GM12864 (cell line): ENCODE data around the gene PDXDC1.
"Not testable (repeated sequence)": the region's sequence is repeated elsewhere in the genome, so short reads cannot be mapped to it uniquely, and the experiment has no call there.

Experiments used
- DNase-seq: peaks from one replicate; pipeline ENCODE4 v3.0.0-alpha.2; 2011; ENCODE audit warnings: low read depth
- H3K4me3 ChIP-seq: 2 replicates; pipeline ENCODE4 v1.5.1; 2011; ENCODE audit warnings: mild to moderate bottlenecking, low read depth, low read length, control low read depth
- TF ChIP-seq, protein P1 (sequence below): IDR thresholded peaks from 2 replicates; pipeline ENCODE4 v1.5.1; 2011; ENCODE audit warnings: low read depth, mild to moderate bottlenecking, moderate library complexity, low read length, control low read depth, inconsistent platforms; ENCODE audit errors: missing control alignments

The PDXDC1 gene

DNA sequence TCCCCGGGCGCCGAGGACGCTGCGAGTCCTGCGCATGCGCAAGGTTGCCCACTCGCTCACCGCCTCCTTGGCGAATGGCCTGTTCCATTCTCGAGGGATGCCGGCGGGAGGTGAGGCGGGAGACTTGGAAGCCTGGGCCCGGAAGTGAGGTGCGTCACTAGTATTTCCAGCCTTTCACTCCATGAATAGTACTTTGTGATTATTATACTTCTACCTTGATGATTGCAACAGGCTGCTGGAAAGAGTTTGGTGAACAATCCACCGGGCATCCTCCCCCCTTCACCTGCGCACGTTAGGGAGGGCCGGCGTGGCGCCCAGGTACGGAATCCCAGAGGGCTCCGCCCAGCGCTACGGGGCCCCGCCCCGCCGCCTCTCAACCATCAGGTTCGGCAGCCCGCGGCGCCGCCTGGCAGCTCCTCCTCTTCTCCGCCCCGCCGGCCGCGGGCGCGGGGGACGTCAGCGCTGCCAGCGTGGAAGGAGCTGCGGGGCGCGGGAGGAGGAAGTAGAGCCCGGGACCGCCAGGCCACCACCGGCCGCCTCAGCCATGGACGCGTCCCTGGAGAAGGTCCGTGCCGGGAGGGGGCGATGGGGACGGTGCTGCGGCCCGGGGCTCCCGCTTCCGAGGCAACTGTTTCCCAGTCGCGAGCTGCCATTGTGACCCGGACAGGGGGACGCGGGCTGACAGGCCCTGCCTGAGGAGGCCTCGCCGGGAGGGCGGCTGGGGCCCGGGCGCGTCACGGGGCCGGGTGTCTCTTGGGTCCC is at the start of gene PDXDC1:
PDXDC1 (plus strand) TSS at position 371 of the 762 bp plus-strand sequence; CDS start at position 545, 174 bp downstream.
- H3K4me3 ChIP-seq: peak within 1 kb of the TSS; percentile 96
- DNase-seq: peak; percentile 84

DNA sequence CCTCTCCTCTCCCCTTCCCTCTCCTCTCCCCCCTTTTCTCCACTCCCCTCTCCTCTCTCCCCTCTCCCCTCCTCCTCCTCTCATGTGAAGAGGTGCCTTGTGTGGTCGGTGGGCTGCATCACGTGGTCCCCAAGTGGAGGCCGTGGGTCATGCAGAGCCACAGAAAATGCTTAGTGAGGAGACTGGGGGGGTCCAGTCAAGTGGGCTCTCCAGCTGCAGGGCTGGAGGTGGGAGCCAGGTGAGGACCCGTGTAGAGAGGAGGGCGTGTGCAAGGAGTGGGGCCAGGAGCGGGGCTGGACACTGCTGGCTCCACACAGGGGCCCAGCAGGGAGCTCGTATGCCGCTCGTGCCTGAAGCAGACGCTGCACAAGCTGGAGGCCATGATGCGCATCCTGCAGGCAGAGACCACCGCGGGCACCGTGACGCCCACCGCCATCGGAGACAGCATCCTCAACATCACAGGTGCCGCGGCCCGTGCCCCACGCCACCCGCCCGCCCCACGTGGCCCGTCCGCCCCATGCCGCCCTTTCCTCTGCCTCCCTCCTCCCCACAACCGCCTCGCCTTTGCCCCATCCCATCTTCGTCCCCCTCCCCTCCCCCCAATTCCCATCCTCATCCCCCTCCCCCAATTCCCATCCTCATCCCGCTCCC is 46.6 kb upstream of the PDXDC1 start:
- DNase-seq, H3K4me3 ChIP-seq: not testable (repeated sequence)

DNA sequence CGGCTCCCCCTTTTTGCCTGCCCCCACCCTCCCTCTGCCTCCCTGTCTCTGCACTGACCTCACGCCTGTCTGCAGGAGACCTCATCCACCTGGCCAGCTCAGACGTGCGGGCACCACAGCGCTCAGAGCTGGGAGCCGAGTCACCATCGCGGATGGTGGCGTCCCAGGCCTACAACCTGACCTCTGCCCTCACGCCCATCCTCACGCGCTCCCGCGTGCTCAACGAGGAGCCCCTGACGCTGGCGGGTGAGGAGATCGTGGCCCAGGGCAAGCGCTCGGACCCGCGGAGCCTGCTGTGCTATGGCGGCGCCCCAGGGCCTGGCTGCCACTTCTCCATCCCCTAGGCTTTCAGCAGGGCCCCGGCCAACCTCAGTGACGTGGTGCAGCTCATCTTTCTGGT is 45.6 kb upstream of the PDXDC1 start:
- not testable (repeated sequence) for DNase-seq, H3K4me3 ChIP-seq

- H3K4me3 ChIP-seq, DNase-seq: not testable (repeated sequence)
These were observed 44.6 kb upstream of the PDXDC1 start for GRCh38 chr16:14930246-14930645.

DNA sequence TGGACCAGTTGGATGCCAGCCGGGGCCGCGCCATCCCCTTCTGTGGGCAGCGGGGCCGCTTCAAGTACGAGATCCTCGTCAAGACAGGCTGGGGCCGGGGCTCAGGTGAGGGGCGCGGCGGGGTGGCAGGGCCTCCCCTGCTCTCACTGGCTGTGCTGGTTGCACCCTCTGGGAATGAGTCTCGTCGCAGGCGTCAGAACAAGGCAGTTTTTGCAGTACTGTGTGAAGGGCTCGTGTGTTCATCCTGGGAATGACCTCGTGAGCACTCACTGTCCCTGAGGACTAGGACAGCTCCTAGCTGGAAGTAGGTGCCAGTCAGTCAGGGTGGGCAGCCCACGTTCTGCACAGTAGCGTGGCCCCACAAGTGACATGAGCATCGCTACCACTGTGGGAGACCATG is 43.9 kb upstream of the PDXDC1 start:
- not testable (repeated sequence) for DNase-seq

GRCh38 chr16:14932581-14933375 is 42.0 kb upstream of the PDXDC1 start:
- H3K4me3 ChIP-seq, DNase-seq: not testable (repeated sequence)

More for the DNA sequence above, 43.9 kb upstream of the PDXDC1 start:
- not testable (repeated sequence) for H3K4me3 ChIP-seq

GRCh38 chr16:14937143-14937542 is 37.7 kb upstream of the PDXDC1 start, which contains the start of gene NPIPA1:
Gene NPIPA1, plus strand, starts transcription at chr16:14937443. Its CDS starts 0 bp downstream, at chr16:14937443.
- not testable (repeated sequence) for H3K4me3 ChIP-seq, DNase-seq

DNA sequence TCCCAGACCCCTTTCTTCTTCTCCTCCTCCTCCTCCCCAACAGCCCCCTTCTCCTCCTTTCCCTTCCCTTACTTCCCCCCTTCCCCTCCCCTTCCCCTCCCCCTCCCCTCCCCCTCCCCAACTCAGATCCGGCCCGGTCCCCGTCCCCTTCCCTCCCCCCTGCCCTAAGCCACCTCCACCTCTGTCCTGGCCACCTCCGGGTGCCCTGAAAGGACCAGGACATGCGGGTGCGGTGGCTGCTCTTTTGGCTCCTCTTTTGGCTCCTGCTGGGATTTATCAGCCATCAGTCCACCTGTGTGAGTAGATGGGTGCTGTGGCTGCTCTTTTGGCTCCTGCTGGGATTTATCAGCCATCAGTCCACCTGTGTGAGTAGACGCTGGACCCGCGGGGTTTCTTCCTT is 36.8 kb upstream of the PDXDC1 start:
- DNase-seq, H3K4me3 ChIP-seq: not testable (repeated sequence)

DNA sequence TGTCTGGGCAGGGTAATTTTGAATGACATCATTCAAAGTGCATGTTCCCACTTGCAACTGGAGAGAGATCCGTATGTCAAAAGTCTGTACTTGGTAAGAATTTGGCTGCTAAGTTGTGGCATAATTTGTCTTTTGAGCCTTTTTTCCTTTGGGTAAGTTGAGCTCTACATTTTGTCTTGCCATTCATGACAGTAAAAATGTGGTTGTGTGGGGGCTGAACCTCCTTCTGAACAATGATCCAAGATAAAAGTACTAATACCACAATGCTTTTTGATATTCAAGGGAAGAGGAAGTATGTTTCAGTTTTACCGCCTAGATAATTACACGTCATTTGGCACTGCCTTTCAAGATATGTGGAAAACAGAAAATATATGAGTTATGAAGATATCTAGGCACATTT is 32.1 kb upstream of the PDXDC1 start:
- H3K4me3 ChIP-seq, DNase-seq: not testable (repeated sequence)

GRCh38 chr16:14955546-14956231 is 19.1 kb upstream of the PDXDC1 start:
- H3K4me3 ChIP-seq: no peak overlapping the region
- TF ChIP-seq, protein P1, sequence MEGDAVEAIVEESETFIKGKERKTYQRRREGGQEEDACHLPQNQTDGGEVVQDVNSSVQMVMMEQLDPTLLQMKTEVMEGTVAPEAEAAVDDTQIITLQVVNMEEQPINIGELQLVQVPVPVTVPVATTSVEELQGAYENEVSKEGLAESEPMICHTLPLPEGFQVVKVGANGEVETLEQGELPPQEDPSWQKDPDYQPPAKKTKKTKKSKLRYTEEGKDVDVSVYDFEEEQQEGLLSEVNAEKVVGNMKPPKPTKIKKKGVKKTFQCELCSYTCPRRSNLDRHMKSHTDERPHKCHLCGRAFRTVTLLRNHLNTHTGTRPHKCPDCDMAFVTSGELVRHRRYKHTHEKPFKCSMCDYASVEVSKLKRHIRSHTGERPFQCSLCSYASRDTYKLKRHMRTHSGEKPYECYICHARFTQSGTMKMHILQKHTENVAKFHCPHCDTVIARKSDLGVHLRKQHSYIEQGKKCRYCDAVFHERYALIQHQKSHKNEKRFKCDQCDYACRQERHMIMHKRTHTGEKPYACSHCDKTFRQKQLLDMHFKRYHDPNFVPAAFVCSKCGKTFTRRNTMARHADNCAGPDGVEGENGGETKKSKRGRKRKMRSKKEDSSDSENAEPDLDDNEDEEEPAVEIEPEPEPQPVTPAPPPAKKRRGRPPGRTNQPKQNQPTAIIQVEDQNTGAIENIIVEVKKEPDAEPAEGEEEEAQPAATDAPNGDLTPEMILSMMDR: no peak
- no peak for DNase-seq

DNA sequence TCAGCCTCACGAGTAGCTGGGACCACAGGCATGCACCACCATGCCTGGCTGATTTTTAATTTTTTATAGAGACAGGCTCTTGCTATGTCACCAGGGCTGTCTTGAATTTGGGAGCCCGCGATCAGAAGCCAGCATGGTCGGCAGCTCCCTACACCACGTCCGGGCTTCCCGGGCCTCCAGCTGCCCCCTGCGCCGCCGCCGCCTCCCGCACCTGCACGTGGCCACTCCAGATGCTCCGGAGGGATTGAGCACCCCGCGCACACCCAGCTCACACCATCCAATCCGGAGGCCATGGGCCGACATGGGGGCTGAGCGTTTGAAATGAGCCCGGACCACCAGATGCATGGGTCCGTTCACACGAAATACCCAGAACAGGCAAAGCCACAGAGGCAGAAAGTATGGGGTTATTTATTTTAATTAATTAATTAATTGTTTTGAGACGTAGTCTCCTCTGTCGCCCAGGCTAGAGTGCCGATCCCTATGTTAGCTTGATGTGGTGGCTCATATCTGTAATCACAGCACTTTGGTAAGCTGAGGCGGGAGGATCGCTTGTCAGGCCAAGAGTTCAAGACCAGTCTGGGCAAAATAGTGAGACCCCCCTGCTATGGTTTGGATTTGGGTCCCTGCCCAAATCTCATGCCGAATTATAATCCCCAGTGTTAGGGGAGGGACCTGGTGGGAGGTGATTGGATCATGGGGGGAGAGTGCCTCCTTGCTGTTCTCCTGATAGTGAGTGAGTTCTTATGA is 17.1 kb upstream of the PDXDC1 start:
- no peak for DNase-seq
- no peak overlapping the region for H3K4me3 ChIP-seq
- TF ChIP-seq, protein P1: no peak
